HFF-Myc (cell line): ENCODE results near the gene CPS1.

ENCODE experiments used
- DNase-seq: peaks from one replicate; pipeline ENCODE4 v3.0.0-alpha.2; 2011; ENCODE audit warnings: low read depth; ENCODE audit errors: extremely low read depth
- H3K4me3 ChIP-seq: replicated peaks from 2 replicates; pipeline ENCODE4 v1.5.1; 2011; ENCODE audit warnings: low read depth, mild to moderate bottlenecking, control low read depth, low read length
- CTCF ChIP-seq: IDR thresholded peaks from 2 replicates; pipeline ENCODE4 v1.5.1; 2012; ENCODE audit warnings: mild to moderate bottlenecking, low read depth, low read length, control low read depth; ENCODE audit errors: missing control alignments

CPS1 gene

GRCh38 chr2:210592726-210593125, 36.3 kb downstream of the CPS1 start:
- no peak for TF ChIP-seq CTCF
- no peak for DNase-seq
- H3K4me3 ChIP-seq: no peak overlapping the region

- no peak for DNase-seq
- no peak overlapping the region for H3K4me3 ChIP-seq
- no peak for TF ChIP-seq CTCF
Observed at GRCh38 chr2:210593166-210593565, 36.8 kb downstream of the CPS1 start.

GRCh38 chr2:210598219-210598618, 41.8 kb downstream of the CPS1 start:
- H3K4me3 ChIP-seq: no peak overlapping the region
- no peak for TF ChIP-seq CTCF
- DNase-seq: no peak

- no peak for TF ChIP-seq CTCF
- no peak overlapping the region for H3K4me3 ChIP-seq
- no peak for DNase-seq
Observed at GRCh38 chr2:210599476-210599875, 43.1 kb downstream of the CPS1 start.

GRCh38 chr2:210604666-210605065, 48.3 kb downstream of the CPS1 start:
- TF ChIP-seq CTCF: no peak
- DNase-seq: no peak

GRCh38 chr2:210606001-210606400, 49.6 kb downstream of the CPS1 start:
- no peak for TF ChIP-seq CTCF
- no peak for DNase-seq
- H3K4me3 ChIP-seq: no peak overlapping the region

More at GRCh38 chr2:210604666-210605065, 48.3 kb downstream of the CPS1 start:
- H3K4me3 ChIP-seq: no peak overlapping the region

GRCh38 chr2:210611466-210611865, 55.1 kb downstream of the CPS1 start:
- no peak overlapping the region for H3K4me3 ChIP-seq
- TF ChIP-seq CTCF: no peak
- no peak for DNase-seq
